HEK293T (cell line): Measurements from ENCODE around the gene DOHH.

ENCODE experiments used
- HDGF ChIP-seq: fragments of 450-650 bp; IDR thresholded peaks from 2 replicates; pipeline ENCODE4 v1.6.1; 2017; ENCODE audit warnings: antibody characterized with exemption, borderline replicate concordance
- L3MBTL2 ChIP-seq: fragments of 450-650 bp; conservative IDR thresholded peaks from 2 replicates; pipeline ENCODE4 v1.6.1; 2016; ENCODE audit warnings: mild to moderate bottlenecking

GRCh38 chr19:3466635-3467034 is 33.8 kb downstream of the DOHH start:
- no peak for TF ChIP-seq HDGF
- no peak for TF ChIP-seq L3MBTL2
